ENCODE data around the gene WEE2. TPM values are rescaled to one million over a fixed set of nuclear protein-coding genes. Genes with fewer than 3 reads are reported as not detected.

WEE2 gene
- total and polyA plus RNA-seq, 9 of the 15 experiments (the other 6 are each of a cell fraction or from before 2014, with no cell fraction given), result not detected

DNA sequence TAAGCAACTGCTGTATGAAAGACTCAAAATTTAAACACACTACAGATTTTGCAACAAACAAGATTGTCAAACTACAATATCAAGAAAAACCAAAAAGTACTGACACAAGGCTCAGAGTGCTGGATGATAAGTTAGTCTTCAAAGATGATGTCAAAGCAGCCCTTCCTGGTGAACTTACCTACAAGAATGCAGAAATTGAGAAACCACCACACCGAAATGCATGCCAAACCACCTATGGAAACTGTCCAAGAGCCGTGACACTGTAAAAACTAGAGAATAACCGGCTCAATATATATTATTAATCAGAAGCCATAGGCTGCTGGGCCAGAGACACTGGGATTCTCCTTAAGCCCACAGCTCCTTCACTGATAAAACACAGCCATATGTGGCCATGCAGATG, 31.5 kb upstream of the WEE2 start (continued):
- TF ChIP-seq, protein P1, sequence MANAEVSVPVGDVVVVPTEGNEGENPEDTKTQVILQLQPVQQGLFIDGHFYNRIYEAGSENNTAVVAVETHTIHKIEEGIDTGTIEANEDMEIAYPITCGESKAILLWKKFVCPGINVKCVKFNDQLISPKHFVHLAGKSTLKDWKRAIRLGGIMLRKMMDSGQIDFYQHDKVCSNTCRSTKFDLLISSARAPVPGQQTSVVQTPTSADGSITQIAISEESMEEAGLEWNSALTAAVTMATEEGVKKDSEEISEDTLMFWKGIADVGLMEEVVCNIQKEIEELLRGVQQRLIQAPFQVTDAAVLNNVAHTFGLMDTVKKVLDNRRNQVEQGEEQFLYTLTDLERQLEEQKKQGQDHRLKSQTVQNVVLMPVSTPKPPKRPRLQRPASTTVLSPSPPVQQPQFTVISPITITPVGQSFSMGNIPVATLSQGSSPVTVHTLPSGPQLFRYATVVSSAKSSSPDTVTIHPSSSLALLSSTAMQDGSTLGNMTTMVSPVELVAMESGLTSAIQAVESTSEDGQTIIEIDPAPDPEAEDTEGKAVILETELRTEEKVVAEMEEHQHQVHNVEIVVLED (CRISPR knock-in tag; IDR thresholded peaks at IDR 0.05), result no peak
- TF ChIP-seq GABPB2 (CRISPR knock-in tag; conservative IDR thresholded peaks at IDR 0.05), result no peak

DNA sequence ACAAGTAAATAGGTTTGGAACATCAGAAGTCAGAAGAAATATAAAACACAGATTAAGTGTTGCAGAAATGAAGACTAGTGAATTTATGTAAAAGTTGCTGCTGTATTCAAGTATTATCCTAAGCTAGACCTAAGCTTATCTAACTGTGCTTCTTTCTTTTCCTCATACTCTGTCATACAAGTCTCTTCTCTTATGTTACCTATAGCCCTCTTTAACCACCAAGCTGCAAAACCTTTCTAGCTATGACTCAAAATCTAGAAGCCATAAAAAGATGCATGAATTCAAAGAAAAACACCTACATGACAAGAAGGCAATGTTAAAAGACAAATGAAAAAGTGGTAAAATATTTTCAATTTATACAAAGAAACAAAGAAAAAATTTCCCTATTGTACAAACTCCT, 29.1 kb upstream of the WEE2 start:
- no peaks in the 10 kb centered on the region for H3K79me2 ChIP-seq (ENCODE audit: control insufficient read depth, insufficient read depth, low read length)
- H3K4me3 ChIP-seq, result no peak overlapping the region
- ChIA-PET CTCF (ENCODE audit: low intra/inter-chr PET ratio) (interaction anchor here (0.6 kb wide), 1 partner anchor 667 kb away, joined by 3 read pairs; no protein-coding TSS in a partner anchor), POLR2A (interaction anchor here (0.6 kb wide), 1 partner anchor 108 kb away, joined by 3 read pairs; no protein-coding TSS in a partner anchor)
- no peak for DNase-seq (ENCODE audit: extremely low read depth in 1 of 4, low spot score in 3 of 4)
- H3K9me3 ChIP-seq (replicated peaks; ENCODE audit: control insufficient read depth, insufficient read depth, low read depth, low read length), result no peaks in the 10 kb centered on the region
- peaks cover 0 to 3% of the 10 kb centered on the region in 2 experiments; a peak in 1 of 5 replicates for H3K4me1 ChIP-seq (replicated peaks in 1 of 2; ENCODE audit: control insufficient read depth in 2 of 2, insufficient read depth in 2 of 2, low read length in 2 of 2)
- no peak overlapping the region for H3K27ac ChIP-seq (ENCODE audit: extremely low read depth, low read depth, low read length)
- no peak overlapping the region for H2AFZ ChIP-seq (ENCODE audit: low read depth, low read length)
- no TSS peak for BruUV-seq (replicated peaks)
- intact Hi-C loops (cut with micrococcal nuclease) (no loop called here), in situ Hi-C loops (cut with MboI) (no loop called here)
- no peaks in the 10 kb centered on the region for H3K36me3 ChIP-seq (ENCODE audit: control insufficient read depth, insufficient read depth, low read length)
- H3K4me2 ChIP-seq (ENCODE audit: insufficient read depth, low read length), result no peak overlapping the region
- H3K9me1 ChIP-seq (ENCODE audit: control insufficient read depth, insufficient read depth, low read length), result no peaks in the 10 kb centered on the region
- no peak overlapping the region for H3K9ac ChIP-seq (ENCODE audit: insufficient read depth in 1 of 2, low read depth in 2 of 2, low read length in 2 of 2)
- H4K20me1 ChIP-seq (replicated peaks; ENCODE audit: control insufficient read depth, insufficient read depth, low read length), result no peaks in the 10 kb centered on the region
- FAIRE-seq, result no peak
- H3K27me3 ChIP-seq (ENCODE audit: control insufficient read depth in 2 of 2, insufficient read depth in 2 of 2, low read length in 2 of 2), result peaks cover 11 to 20% of the 10 kb centered on the region in 2 experiments
- no peak for ATAC-seq
- TF ChIP-seq ZNF253 (CRISPR knock-in tag; conservative IDR thresholded peaks at IDR 0.05) (no peak), CEBPB (tag; IDR thresholded peaks at IDR 0.05) (no peak), ZNF354B (CRISPR knock-in tag; IDR thresholded peaks at IDR 0.05) (no peak), CBX1 (IDR thresholded peaks at IDR 0.05; ENCODE audit: low read depth) (no peak), MECOM (CRISPR knock-in tag; IDR thresholded peaks at IDR 0.05) (no peak)
- TF ChIP-seq, protein P2, sequence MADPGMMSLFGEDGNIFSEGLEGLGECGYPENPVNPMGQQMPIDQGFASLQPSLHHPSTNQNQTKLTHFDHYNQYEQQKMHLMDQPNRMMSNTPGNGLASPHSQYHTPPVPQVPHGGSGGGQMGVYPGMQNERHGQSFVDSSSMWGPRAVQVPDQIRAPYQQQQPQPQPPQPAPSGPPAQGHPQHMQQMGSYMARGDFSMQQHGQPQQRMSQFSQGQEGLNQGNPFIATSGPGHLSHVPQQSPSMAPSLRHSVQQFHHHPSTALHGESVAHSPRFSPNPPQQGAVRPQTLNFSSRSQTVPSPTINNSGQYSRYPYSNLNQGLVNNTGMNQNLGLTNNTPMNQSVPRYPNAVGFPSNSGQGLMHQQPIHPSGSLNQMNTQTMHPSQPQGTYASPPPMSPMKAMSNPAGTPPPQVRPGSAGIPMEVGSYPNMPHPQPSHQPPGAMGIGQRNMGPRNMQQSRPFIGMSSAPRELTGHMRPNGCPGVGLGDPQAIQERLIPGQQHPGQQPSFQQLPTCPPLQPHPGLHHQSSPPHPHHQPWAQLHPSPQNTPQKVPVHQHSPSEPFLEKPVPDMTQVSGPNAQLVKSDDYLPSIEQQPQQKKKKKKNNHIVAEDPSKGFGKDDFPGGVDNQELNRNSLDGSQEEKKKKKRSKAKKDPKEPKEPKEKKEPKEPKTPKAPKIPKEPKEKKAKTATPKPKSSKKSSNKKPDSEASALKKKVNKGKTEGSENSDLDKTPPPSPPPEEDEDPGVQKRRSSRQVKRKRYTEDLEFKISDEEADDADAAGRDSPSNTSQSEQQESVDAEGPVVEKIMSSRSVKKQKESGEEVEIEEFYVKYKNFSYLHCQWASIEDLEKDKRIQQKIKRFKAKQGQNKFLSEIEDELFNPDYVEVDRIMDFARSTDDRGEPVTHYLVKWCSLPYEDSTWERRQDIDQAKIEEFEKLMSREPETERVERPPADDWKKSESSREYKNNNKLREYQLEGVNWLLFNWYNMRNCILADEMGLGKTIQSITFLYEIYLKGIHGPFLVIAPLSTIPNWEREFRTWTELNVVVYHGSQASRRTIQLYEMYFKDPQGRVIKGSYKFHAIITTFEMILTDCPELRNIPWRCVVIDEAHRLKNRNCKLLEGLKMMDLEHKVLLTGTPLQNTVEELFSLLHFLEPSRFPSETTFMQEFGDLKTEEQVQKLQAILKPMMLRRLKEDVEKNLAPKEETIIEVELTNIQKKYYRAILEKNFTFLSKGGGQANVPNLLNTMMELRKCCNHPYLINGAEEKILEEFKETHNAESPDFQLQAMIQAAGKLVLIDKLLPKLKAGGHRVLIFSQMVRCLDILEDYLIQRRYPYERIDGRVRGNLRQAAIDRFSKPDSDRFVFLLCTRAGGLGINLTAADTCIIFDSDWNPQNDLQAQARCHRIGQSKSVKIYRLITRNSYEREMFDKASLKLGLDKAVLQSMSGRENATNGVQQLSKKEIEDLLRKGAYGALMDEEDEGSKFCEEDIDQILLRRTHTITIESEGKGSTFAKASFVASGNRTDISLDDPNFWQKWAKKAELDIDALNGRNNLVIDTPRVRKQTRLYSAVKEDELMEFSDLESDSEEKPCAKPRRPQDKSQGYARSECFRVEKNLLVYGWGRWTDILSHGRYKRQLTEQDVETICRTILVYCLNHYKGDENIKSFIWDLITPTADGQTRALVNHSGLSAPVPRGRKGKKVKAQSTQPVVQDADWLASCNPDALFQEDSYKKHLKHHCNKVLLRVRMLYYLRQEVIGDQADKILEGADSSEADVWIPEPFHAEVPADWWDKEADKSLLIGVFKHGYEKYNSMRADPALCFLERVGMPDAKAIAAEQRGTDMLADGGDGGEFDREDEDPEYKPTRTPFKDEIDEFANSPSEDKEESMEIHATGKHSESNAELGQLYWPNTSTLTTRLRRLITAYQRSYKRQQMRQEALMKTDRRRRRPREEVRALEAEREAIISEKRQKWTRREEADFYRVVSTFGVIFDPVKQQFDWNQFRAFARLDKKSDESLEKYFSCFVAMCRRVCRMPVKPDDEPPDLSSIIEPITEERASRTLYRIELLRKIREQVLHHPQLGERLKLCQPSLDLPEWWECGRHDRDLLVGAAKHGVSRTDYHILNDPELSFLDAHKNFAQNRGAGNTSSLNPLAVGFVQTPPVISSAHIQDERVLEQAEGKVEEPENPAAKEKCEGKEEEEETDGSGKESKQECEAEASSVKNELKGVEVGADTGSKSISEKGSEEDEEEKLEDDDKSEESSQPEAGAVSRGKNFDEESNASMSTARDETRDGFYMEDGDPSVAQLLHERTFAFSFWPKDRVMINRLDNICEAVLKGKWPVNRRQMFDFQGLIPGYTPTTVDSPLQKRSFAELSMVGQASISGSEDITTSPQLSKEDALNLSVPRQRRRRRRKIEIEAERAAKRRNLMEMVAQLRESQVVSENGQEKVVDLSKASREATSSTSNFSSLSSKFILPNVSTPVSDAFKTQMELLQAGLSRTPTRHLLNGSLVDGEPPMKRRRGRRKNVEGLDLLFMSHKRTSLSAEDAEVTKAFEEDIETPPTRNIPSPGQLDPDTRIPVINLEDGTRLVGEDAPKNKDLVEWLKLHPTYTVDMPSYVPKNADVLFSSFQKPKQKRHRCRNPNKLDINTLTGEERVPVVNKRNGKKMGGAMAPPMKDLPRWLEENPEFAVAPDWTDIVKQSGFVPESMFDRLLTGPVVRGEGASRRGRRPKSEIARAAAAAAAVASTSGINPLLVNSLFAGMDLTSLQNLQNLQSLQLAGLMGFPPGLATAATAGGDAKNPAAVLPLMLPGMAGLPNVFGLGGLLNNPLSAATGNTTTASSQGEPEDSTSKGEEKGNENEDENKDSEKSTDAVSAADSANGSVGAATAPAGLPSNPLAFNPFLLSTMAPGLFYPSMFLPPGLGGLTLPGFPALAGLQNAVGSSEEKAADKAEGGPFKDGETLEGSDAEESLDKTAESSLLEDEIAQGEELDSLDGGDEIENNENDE (IDR thresholded peaks at IDR 0.05; ENCODE audit: low read depth, low read length), result no peak

Measured in K562 (cell line).